BLaER1 (cell line): ENCODE measurements around the gene TEAD1.

Experiments used
- H3K27ac ChIP-seq: shearing (Covaris generic); formaldehyde crosslinking; 2 replicates; pipeline ENCODE4 v1.8.1; 2022
- H3K27me3 ChIP-seq: shearing (Covaris generic); formaldehyde crosslinking; 2 replicates; pipeline ENCODE4 v1.8.1; 2022
- H3K36me3 ChIP-seq: shearing (Covaris generic); formaldehyde crosslinking; 2 replicates; pipeline ENCODE4 v1.8.1; 2022
- H3K4me1 ChIP-seq: shearing (Covaris generic); formaldehyde crosslinking; 2 replicates; pipeline ENCODE4 v1.8.1; 2022
- H3K4me2 ChIP-seq: shearing (Covaris generic); formaldehyde crosslinking; 2 replicates; pipeline ENCODE4 v1.8.1; 2022
- H3K4me3 ChIP-seq: shearing (Covaris generic); formaldehyde crosslinking; 2 replicates; pipeline ENCODE4 v1.8.1; 2022
- H3K9ac ChIP-seq: shearing (Covaris generic); formaldehyde crosslinking; 2 replicates; pipeline ENCODE4 v1.8.1; 2022
- H3K9me3 ChIP-seq: shearing (Covaris generic); formaldehyde crosslinking; 2 replicates; pipeline ENCODE4 v1.8.1; 2022
- H4K20me1 ChIP-seq: shearing (Covaris generic); formaldehyde crosslinking; 2 replicates; pipeline ENCODE4 v1.8.1; 2022
- Cebpa-rat ChIP-seq: shearing (Covaris generic); IDR thresholded peaks from 2 replicates; pipeline ENCODE4 v1.8.1; 2022

The TEAD1 gene

DNA sequence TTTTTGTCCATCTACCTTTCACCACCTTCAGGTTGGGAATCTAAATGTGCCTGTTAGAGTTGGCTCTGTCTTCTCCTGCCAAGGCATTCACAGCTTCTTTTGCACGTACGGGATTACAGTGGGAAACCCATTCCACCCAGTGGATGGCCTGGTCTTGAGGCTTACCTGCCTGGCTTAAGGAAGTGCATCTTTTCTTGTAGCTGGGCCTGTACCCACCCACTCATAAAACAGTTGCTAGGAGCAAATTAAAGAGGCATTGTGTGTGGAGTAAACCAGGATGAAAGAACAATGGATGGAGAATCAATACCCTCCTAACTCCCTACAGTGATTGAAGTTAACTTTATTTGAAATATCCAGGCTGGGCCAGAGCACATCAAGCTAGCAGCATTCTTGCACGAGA, 71.6 kb downstream of the TEAD1 start:
- no peaks in the 10 kb centered on the region for H3K27me3 ChIP-seq
- no peak overlapping the region for H3K27ac ChIP-seq

DNA sequence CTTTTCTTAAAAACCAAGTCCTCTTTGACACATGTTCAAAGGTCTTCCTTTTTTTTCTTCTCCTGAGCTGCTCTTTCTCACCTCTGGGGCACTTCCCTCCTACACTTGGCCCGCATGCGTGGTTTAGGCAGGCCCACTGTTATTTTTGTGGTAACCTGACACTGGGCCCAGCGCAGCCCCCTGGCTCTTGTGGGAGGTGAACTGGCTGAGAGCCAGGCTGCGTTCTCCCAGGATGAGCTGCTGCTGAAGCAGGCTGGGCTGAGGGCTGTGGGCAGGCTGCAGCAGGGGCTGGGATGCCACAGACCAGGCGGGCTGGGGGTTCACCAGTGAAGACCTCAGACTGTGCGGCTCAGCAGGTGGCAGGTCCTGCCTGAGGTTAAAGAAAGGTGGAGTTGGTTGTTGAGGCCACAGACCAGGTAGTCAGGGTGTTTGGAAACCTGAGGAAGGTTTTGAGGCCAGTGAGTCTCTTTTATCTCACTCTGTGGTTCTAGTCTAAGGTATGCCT, 72.4 kb downstream of the TEAD1 start:
- peak overlapping the region; percentile 31; the same call in 1 of the 2 replicates for H3K4me2 ChIP-seq
- H3K4me3 ChIP-seq, result no peak overlapping the region
- H3K27me3 ChIP-seq, result no peaks in the 10 kb centered on the region
- no peaks in the 10 kb centered on the region for H3K9me3 ChIP-seq
- H3K9ac ChIP-seq, result no peak overlapping the region
- H4K20me1 ChIP-seq, result no peaks in the 10 kb centered on the region
- TF ChIP-seq Cebpa-rat, result no peak
- no peak overlapping the region for H3K27ac ChIP-seq
- H3K4me1 ChIP-seq, result peaks cover 6% of the 10 kb centered on the region; the same call in 1 of the 2 replicates
- no peaks in the 10 kb centered on the region for H3K36me3 ChIP-seq

More for the DNA sequence above, 71.6 kb downstream of the TEAD1 start:
- H3K9me3 ChIP-seq, result no peaks in the 10 kb centered on the region
- no peak overlapping the region for H3K9ac ChIP-seq
- no peak overlapping the region for H3K4me2 ChIP-seq
- H3K4me3 ChIP-seq, result no peak overlapping the region
- H3K36me3 ChIP-seq, result no peaks in the 10 kb centered on the region
- peaks cover 6% of the 10 kb centered on the region; the same call in 1 of the 2 replicates for H3K4me1 ChIP-seq
- no peak for TF ChIP-seq Cebpa-rat
- H4K20me1 ChIP-seq, result no peaks in the 10 kb centered on the region

DNA sequence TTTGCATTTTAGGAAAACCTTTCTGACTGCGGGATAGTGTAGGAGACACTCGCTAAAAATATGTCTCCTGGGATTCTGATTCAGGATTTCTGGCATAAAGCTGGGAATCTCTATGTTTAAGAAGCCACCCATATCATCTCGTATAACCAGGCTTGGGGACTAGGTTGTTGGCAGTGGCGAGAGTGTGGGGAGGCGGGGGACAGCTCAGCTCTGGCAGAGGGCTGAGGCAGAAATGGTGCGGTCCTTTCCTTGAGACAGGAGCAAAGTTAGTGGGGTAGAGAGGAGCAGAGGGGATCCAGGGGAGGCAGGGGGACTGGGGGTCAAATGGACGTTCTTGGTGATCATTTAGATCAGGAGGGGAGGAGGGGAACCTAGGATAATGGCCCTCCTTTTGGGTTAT, 74.3 kb downstream of the TEAD1 start:
- Histone ChIP-seq H3K9ac (no peak overlapping the region), H3K36me3 (no peaks in the 10 kb centered on the region), H3K9me3 (no peaks in the 10 kb centered on the region), H3K27ac (no peak overlapping the region), H4K20me1 (no peaks in the 10 kb centered on the region), H3K4me3 (no peak overlapping the region), H3K4me1 (peaks cover 6% of the 10 kb centered on the region; the same call in 1 of the 2 replicates), H3K4me2 (no peak overlapping the region), H3K27me3 (no peaks in the 10 kb centered on the region)
- TF ChIP-seq Cebpa-rat, result no peak

DNA sequence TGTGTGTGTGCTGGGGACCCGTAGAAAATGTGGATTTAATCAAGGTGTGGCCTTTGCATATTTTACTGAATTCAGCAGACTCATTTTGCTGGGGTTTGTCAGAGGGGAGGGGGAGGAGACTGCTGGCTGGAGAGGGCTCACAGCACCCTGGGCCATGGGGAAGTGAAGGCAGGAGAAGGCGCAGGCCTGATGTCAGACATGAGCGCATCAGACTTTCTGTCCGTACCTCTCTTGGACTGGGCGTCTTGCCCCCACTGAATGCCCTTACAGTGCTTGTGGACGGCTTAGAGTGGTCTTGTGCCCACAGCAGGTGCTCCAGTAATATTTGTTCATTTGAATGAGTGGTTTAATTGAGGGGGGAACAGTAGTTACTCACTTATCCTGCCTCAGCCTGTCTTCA, 75.2 kb downstream of the TEAD1 start:
- no peak overlapping the region for H3K4me2 ChIP-seq
- no peaks in the 10 kb centered on the region for H3K36me3 ChIP-seq
- no peaks in the 10 kb centered on the region for H4K20me1 ChIP-seq
- H3K4me3 ChIP-seq, result no peak overlapping the region
- no peaks in the 10 kb centered on the region for H3K9me3 ChIP-seq
- TF ChIP-seq Cebpa-rat, result no peak
- no peak overlapping the region for H3K27ac ChIP-seq
- H3K9ac ChIP-seq, result no peak overlapping the region
- no peaks in the 10 kb centered on the region for H3K27me3 ChIP-seq
- H3K4me1 ChIP-seq, result peaks cover 6% of the 10 kb centered on the region; the same call in 1 of the 2 replicates

DNA sequence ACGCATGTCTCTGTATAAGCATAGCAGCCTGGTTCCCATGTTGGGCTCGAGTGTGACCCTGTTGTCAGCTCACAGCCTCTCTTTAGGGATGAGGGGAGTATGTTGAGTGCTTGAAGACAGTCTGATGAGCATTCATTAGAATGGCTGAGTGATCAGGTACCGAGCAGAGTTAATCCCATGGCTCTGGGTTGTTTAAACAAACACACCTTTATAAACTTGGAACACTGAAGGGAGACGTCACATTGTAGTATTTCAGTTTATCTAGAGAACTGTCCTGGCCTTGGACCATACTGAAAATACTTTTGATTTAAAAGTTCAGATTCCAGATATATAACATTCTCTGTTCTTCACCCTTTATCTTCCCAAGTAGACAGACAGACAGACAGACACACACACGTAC, 76.0 kb downstream of the TEAD1 start:
- H3K4me2 ChIP-seq, result no peak overlapping the region
- no peaks in the 10 kb centered on the region for H3K27me3 ChIP-seq
- no peak overlapping the region for H3K27ac ChIP-seq
- H3K4me3 ChIP-seq, result no peak overlapping the region
- no peaks in the 10 kb centered on the region for H3K36me3 ChIP-seq
- H3K9ac ChIP-seq, result no peak overlapping the region
- no peaks in the 10 kb centered on the region for H3K9me3 ChIP-seq
- TF ChIP-seq Cebpa-rat, result no peak
- H3K4me1 ChIP-seq, result peaks cover 6% of the 10 kb centered on the region; the same call in 1 of the 2 replicates
- H4K20me1 ChIP-seq, result no peaks in the 10 kb centered on the region

DNA sequence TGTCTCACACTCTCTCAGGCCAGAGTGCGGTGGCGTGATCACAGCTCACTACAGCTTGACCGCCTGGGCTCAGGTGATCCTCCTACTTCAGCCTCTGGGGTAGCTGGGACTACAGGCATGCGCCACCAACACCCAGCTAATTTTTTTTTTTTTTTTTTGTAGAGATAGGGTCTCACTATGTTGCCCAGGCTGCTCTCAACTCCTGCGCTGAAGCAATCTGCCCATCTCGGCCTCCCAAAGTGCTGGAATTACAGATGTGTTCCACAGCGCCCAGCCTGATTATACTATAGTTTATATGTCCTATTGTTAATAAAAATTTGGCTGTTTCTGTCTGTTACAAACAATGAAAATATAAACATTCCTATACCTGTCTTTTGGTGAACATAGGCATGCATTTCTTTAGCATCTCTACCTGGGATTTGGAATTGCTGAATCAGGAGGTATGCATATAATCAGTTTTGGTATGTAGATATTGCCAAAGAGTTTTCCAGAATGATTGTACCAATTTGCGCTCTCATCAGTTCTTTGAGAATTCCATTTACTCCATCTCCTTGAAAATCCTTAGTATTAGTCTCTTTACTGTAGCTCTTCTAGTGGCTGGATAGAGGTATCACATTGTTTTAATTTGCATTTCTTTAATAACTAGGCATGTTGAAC, 78.8 kb downstream of the TEAD1 start:
- Histone ChIP-seq H3K4me2 (no peak overlapping the region), H3K4me3 (no peak overlapping the region), H4K20me1 (no peaks in the 10 kb centered on the region), H3K9ac (no peak overlapping the region), H3K27me3 (no peaks in the 10 kb centered on the region), H3K9me3 (no peaks in the 10 kb centered on the region), H3K36me3 (no peaks in the 10 kb centered on the region), H3K27ac (no peak overlapping the region), H3K4me1 (no peaks in the 10 kb centered on the region)
- no peak for TF ChIP-seq Cebpa-rat

DNA sequence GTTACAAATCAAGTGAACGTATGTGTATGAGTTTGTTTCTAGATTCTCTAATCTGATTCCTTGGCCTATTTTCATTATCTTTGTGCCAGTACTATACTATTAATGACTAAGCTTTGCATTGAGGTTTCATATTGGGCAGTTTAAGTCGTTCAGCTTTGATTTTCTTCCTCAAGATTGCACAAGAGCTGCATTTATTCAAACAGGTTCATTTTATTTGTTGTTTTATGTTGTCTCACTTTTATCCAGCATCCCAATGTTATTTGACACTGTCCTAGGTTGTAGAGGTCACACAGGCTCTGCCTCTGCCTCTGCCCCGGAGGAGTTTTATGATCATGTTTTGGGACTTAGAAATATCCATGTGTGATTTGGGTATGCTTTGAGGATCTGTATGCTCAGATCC, 79.8 kb downstream of the TEAD1 start:
- Histone ChIP-seq H3K4me3 (no peak overlapping the region), H3K9ac (no peak overlapping the region), H3K4me2 (no peak overlapping the region), H3K27me3 (no peaks in the 10 kb centered on the region), H3K36me3 (no peaks in the 10 kb centered on the region), H3K27ac (no peak overlapping the region), H3K4me1 (no peaks in the 10 kb centered on the region), H4K20me1 (no peaks in the 10 kb centered on the region), H3K9me3 (no peaks in the 10 kb centered on the region)
- TF ChIP-seq Cebpa-rat, result no peak

DNA sequence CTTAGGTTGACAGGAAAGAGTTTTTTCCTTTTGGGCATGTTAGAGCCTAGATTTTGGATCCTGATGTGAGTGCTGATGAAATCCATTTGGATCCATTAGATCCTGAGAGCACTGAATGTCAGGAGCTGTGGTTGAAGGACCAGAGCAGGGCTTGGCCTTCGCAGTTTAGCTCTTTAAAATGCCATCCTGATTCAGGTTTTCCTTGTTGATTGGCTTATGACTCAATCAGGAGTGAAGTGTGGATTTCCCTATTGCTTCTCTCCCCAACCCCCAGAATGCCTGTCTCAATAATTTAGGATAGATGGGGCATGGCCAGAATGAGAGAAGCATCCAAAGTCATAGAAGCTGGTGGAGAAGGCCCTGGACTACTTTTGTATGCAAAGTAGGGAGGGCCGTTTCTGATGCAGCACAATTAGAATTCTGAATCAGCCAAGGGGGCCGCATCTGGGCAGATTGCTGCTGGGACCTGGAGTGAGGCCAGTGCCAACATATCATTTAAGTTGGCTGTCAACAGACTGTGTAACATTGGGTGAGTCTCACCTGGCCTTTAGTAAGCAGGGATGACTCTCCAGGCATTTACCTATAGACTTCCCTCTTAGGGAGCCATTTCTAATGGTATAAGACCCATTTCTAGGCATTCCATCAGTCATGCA, 80.5 kb downstream of the TEAD1 start:
- no peaks in the 10 kb centered on the region for H4K20me1 ChIP-seq
- H3K27me3 ChIP-seq, result no peaks in the 10 kb centered on the region
- TF ChIP-seq Cebpa-rat, result no peak
- H3K4me2 ChIP-seq, result no peak overlapping the region
- no peak overlapping the region for H3K27ac ChIP-seq
- no peaks in the 10 kb centered on the region for H3K36me3 ChIP-seq
- no peak overlapping the region for H3K9ac ChIP-seq
- H3K4me1 ChIP-seq, result no peaks in the 10 kb centered on the region
- H3K9me3 ChIP-seq, result no peaks in the 10 kb centered on the region
- no peak overlapping the region for H3K4me3 ChIP-seq

DNA sequence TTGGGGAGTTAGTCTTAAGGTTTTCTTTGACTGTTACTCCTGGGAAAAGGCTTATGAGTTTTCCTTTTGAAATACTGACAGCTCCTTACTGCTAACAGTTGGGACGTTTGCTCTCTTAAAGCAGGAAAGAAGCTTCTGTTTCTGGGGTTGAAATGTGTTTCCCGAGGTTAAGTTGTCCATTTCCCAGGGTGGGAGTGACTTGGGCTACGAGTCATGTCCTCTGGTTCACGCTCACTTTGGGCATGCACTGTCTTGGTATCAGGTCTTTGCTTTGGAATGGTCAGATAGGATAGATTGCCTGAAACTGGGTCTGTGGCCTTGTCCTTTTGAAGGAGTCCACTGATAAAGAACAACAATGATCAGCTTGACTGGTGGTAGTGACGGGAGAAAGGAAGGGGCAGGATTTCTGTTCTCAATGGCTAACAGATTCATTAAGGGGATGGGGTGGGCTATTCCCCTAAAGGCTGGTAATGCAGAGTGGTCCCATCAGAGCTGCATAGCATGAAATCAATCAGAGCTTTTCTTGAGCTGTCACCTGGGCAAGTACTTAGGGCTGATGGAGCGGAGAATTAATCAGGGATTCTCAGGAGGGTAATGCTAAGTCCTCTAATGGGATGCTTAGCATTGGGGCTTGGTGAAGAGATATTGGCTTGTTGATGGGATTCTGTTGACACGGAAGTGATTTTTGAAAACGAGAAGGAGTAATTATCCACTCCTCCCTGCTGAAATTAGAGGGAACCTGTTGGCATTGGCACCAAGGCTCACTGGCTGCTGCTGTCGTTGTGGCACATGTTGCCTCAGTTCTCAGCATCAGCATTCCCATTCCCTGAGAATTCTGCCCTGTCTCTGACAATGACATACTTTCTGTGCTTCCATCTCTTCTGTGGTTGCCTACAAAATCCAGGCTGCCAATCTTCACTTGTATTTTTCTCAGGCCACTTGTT, 81.6 kb downstream of the TEAD1 start:
- H3K27me3 ChIP-seq, result no peaks in the 10 kb centered on the region
- H3K9ac ChIP-seq, result no peak overlapping the region
- no peaks in the 10 kb centered on the region for H4K20me1 ChIP-seq
- H3K27ac ChIP-seq, result no peak overlapping the region
- no peak for TF ChIP-seq Cebpa-rat
- H3K9me3 ChIP-seq, result no peaks in the 10 kb centered on the region
- no peak overlapping the region for H3K4me3 ChIP-seq
- H3K4me1 ChIP-seq, result no peaks in the 10 kb centered on the region
- H3K4me2 ChIP-seq, result no peak overlapping the region
- no peaks in the 10 kb centered on the region for H3K36me3 ChIP-seq
